ENCODE measurements around the gene TRIM42.

DNA sequence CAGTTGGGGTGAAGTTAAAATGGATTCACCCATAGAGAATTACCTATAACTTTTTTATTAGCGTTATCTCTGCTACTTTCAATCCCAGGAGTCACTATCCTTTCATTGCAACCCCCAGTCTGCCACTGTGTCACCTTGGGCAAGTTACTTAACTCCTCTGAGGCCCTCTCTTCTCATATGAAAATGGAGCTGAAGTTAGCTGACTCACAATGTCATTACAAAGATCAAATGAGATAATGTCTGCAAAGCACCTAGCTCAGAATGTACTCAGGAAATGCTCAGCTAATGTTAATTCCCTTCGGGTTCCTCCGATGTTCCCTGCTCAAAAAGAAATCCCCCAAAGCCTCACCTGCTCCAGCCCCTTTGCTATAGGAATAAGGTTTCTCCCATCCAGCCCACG lies 50.0 kb downstream of the TRIM42 start:
- TF ChIP-seq RARB (CRISPR knock-in tag; IDR thresholded peaks at IDR 0.05): no peak
- TF ChIP-seq OSR1 (CRISPR knock-in tag; IDR thresholded peaks at IDR 0.05): no peak
- TF ChIP-seq ZFP30 (CRISPR knock-in tag; IDR thresholded peaks at IDR 0.05): no peak
- no peak for TF ChIP-seq ZFP3 (CRISPR knock-in tag; IDR thresholded peaks at IDR 0.05)
- no peak for TF ChIP-seq ZNF8 (CRISPR knock-in tag; IDR thresholded peaks at IDR 0.05)
- TF ChIP-seq ZNF70 (CRISPR knock-in tag; IDR thresholded peaks at IDR 0.05): no peak
- TF ChIP-seq, protein P1, sequence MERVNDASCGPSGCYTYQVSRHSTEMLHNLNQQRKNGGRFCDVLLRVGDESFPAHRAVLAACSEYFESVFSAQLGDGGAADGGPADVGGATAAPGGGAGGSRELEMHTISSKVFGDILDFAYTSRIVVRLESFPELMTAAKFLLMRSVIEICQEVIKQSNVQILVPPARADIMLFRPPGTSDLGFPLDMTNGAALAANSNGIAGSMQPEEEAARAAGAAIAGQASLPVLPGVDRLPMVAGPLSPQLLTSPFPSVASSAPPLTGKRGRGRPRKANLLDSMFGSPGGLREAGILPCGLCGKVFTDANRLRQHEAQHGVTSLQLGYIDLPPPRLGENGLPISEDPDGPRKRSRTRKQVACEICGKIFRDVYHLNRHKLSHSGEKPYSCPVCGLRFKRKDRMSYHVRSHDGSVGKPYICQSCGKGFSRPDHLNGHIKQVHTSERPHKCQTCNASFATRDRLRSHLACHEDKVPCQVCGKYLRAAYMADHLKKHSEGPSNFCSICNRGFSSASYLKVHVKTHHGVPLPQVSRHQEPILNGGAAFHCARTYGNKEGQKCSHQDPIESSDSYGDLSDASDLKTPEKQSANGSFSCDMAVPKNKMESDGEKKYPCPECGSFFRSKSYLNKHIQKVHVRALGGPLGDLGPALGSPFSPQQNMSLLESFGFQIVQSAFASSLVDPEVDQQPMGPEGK (CRISPR knock-in tag; IDR thresholded peaks at IDR 0.05; ENCODE audit: borderline replicate concordance): no peak

Measured in SK-N-SH treated with all-trans-retinoic acid at 6 μM for 48 hours (cell line).